OCI-LY3 (cell line): Measurements from ENCODE around the gene CHST13.

Experiments used
- EZH2phosphoT487 ChIP-seq: fragments of 200-600 bp; shearing (Covaris generic); IDR thresholded peaks from 2 replicates; pipeline ENCODE4 v1.6.1; 2018; ENCODE audit warnings: antibody characterized with exemption, mixed run types, low read depth
- TF ChIP-seq, protein P1 (sequence below): fragments of 200-600, 300-600 bp; sonication (generic); IDR thresholded peaks from 2 replicates; pipeline ENCODE4 v1.5.1; 2014; ENCODE audit warnings: antibody characterized with exemption, low read length, low read depth

DNA sequence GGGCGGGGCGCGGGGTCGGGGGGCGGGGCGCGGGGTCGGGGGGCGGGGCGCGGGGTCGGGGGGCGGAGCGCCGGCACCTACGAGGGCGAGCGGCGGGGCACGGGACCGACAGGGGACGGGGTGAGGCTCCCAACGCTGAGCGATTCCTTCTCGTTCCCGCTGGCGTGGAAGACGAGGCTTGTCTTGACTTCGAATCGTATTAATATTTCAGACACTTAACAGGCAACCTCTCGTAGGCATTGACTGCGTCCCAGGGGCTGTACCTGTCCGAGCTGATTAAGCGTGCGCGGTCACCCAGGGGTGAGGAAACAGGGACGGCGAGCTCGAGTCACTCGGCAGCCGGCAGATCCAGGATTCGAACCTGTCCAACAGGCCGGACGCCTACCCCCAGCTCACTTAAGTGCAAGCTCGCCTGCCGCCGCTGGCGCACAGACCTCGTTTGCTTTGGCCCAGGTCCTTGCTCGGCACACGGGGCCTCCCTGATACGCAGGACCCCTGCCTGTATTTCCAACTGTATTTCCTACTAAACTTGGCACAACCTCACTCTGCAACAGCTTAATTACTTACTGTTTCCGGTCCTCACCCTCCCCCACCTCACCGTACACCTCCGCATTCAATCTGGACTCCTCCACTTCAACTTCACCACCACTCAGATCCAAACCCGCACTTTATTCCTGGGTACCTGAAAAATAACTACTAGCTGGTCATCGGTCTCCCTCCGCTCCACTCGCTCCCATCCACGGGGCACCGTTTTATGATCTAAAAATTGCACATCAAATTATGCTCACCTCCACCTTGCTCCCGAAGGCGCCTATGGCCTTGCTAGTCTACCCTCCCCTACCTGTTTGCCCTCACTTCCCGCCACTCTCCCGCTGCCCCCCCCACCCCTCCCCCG lies 47.5 kb upstream of the CHST13 start:
- TF ChIP-seq, protein P1, sequence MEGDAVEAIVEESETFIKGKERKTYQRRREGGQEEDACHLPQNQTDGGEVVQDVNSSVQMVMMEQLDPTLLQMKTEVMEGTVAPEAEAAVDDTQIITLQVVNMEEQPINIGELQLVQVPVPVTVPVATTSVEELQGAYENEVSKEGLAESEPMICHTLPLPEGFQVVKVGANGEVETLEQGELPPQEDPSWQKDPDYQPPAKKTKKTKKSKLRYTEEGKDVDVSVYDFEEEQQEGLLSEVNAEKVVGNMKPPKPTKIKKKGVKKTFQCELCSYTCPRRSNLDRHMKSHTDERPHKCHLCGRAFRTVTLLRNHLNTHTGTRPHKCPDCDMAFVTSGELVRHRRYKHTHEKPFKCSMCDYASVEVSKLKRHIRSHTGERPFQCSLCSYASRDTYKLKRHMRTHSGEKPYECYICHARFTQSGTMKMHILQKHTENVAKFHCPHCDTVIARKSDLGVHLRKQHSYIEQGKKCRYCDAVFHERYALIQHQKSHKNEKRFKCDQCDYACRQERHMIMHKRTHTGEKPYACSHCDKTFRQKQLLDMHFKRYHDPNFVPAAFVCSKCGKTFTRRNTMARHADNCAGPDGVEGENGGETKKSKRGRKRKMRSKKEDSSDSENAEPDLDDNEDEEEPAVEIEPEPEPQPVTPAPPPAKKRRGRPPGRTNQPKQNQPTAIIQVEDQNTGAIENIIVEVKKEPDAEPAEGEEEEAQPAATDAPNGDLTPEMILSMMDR = no peak
- no peak for TF ChIP-seq EZH2phosphoT487
